Glutamatergic neuron (in vitro differentiated cells): Measurements from ENCODE around the gene BTBD16. TPM values are rescaled to one million over a fixed set of nuclear protein-coding genes. Genes with fewer than 3 reads are reported as not detected.

Experiments used
- DNase-seq: peaks from one replicate; pipeline ENCODE4 v3.0.0; 2022
- H3K27ac Mint-ChIP-seq: one replicate; pipeline ENCODE4 v1.8.0; 2020; ENCODE audit warnings: mild to moderate bottlenecking, mixed read lengths, inconsistent platforms; ENCODE audit not compliant: unreplicated experiment
- H3K27me3 Mint-ChIP-seq: one replicate; pipeline ENCODE4 v1.8.0; 2020; ENCODE audit warnings: mild to moderate bottlenecking, moderate library complexity, mixed read lengths, inconsistent platforms; ENCODE audit not compliant: unreplicated experiment
- H3K36me3 Mint-ChIP-seq: one replicate; pipeline ENCODE4 v1.8.0; 2020; ENCODE audit warnings: mild to moderate bottlenecking, mixed read lengths, inconsistent platforms; ENCODE audit not compliant: unreplicated experiment
- H3K4me1 Mint-ChIP-seq: one replicate; pipeline ENCODE4 v1.8.0; 2020; ENCODE audit warnings: mild to moderate bottlenecking, low read depth, mixed read lengths, inconsistent platforms; ENCODE audit not compliant: unreplicated experiment
- H3K4me3 Mint-ChIP-seq: one replicate; pipeline ENCODE4 v1.8.0; 2020; ENCODE audit warnings: mild to moderate bottlenecking, mixed read lengths, inconsistent platforms; ENCODE audit not compliant: unreplicated experiment
- H3K9me3 Mint-ChIP-seq: one replicate; pipeline ENCODE4 v1.8.0; 2020; ENCODE audit warnings: mild to moderate bottlenecking, moderate library complexity, mixed read lengths, inconsistent platforms; ENCODE audit not compliant: unreplicated experiment
- CTCF ChIP-seq: fragments of 200-600 bp; sonication (generic); IDR thresholded peaks from one replicate; pipeline ENCODE4 v1.5.0; 2021; ENCODE audit not compliant: partially characterized antibody, unreplicated experiment
- total RNA-seq: library from RNA; stranded (reverse); fragmentation: NEBNext Ultra II Directional; extraction: Animal tissue kit (Norgen Biotek cat#: 25700); gene quantifications from one replicate; pipeline ENCODE4 v1.2.1, GENCODE V29; 2021; ENCODE audit not compliant: unreplicated experiment

Gene BTBD16
- total RNA-seq, 1 donor from 2014 or later = 0.98 TPM

GRCh38 chr10:122227754-122228153 lies 43.3 kb upstream of the BTBD16 start:
- DNase-seq = no peak
- Mint-ChIP-seq H3K4me3 (no peak overlapping the region), H3K27ac (no peak overlapping the region), H3K27me3 (peaks cover 21% of the 10 kb centered on the region), H3K4me1 (peaks cover 49% of the 10 kb centered on the region), H3K9me3 (peaks cover 35% of the 10 kb centered on the region), H3K36me3 (peaks cover 13% of the 10 kb centered on the region)
- no peak for TF ChIP-seq CTCF

- Mint-ChIP-seq H3K9me3 (peaks cover 37% of the 10 kb centered on the region), H3K36me3 (peaks cover 13% of the 10 kb centered on the region), H3K27me3 (peaks cover 17% of the 10 kb centered on the region), H3K4me3 (peak overlapping the region; percentile 39), H3K27ac (peak overlapping the region; percentile 81), H3K4me1 (peaks cover 64% of the 10 kb centered on the region)
- no peak for DNase-seq
- no peak for TF ChIP-seq CTCF
Observed at GRCh38 chr10:122229666-122230065, 41.4 kb upstream of the BTBD16 start.

GRCh38 chr10:122230222-122230621 lies 40.9 kb upstream of the BTBD16 start:
- peak overlapping the region; percentile 81 for H3K27ac Mint-ChIP-seq
- H3K4me3 Mint-ChIP-seq = peak overlapping the region; percentile 27

GRCh38 chr10:122232769-122233168 lies 38.3 kb upstream of the BTBD16 start:
- Mint-ChIP-seq H3K27ac (peak overlapping the region; percentile 84), H3K36me3 (peaks cover 16% of the 10 kb centered on the region), H3K4me3 (peak overlapping the region; percentile 30), H3K4me1 (peaks cover 63% of the 10 kb centered on the region), H3K27me3 (peaks cover 21% of the 10 kb centered on the region), H3K9me3 (peaks cover 38% of the 10 kb centered on the region)
- DNase-seq = no peak
- TF ChIP-seq CTCF = no peak

More at GRCh38 chr10:122230222-122230621, 40.9 kb upstream of the BTBD16 start:
- Mint-ChIP-seq H3K27me3 (peaks cover 17% of the 10 kb centered on the region), H3K4me1 (peaks cover 63% of the 10 kb centered on the region), H3K36me3 (peaks cover 13% of the 10 kb centered on the region), H3K9me3 (peaks cover 35% of the 10 kb centered on the region)
- no peak for TF ChIP-seq CTCF
- no peak for DNase-seq

- Mint-ChIP-seq H3K4me3 (peak overlapping the region; percentile 9), H3K4me1 (peaks cover 57% of the 10 kb centered on the region), H3K36me3 (peaks cover 16% of the 10 kb centered on the region)
Observed at GRCh38 chr10:122233857-122234348, 37.2 kb upstream of the BTBD16 start.

More at GRCh38 chr10:122233857-122234348, 37.2 kb upstream of the BTBD16 start:
- no peak for DNase-seq
- Mint-ChIP-seq H3K27me3 (peaks cover 23% of the 10 kb centered on the region), H3K27ac (peak overlapping the region; percentile 84), H3K9me3 (peaks cover 38% of the 10 kb centered on the region)
- TF ChIP-seq CTCF = no peak
